ACHN (cell line): ENCODE measurements around the gene NCEH1.
"Not testable (repeated sequence)": the region's sequence is repeated elsewhere in the genome, so short reads cannot be mapped to it uniquely, and the experiment has no call there.

ENCODE experiments used
- DNase-seq: peaks from one replicate; pipeline ENCODE4 v3.0.0-alpha.2; 2015
- in situ Hi-C: cut with HindIII; loops from 2 replicates; pipeline ENCODE4 v1.10.0; 2017; ENCODE audit warnings: low sequenced_read_pairs, low pct_ligation_motif_present, low pct_unique_long_range_greater_than_20kb

Gene NCEH1

GRCh38 chr3:172688588-172688987, 22.3 kb downstream of the NCEH1 start:
- in situ Hi-C loops: no loop called here
- DNase-seq: no peak

- DNase-seq: no peak
- in situ Hi-C loops: no loop called here
These were observed 23.4 kb downstream of the NCEH1 start for GRCh38 chr3:172687501-172687900.

- in situ Hi-C loops: no loop called here
- no peak for DNase-seq
These were observed 25.3 kb downstream of the NCEH1 start for GRCh38 chr3:172685331-172686214.

GRCh38 chr3:172680684-172681083, 30.2 kb downstream of the NCEH1 start:
- no peak for DNase-seq
- in situ Hi-C loops: no loop called here

- DNase-seq: no peak
- in situ Hi-C loops: no loop called here
These were observed 31.3 kb downstream of the NCEH1 start for GRCh38 chr3:172679599-172679998.

GRCh38 chr3:172678068-172678467, 32.8 kb downstream of the NCEH1 start:
- in situ Hi-C loops: no loop called here
- DNase-seq: no peak

- DNase-seq: no peak
These were observed 34.5 kb downstream of the NCEH1 start for GRCh38 chr3:172676196-172676922.

GRCh38 chr3:172675441-172676193, 35.2 kb downstream of the NCEH1 start:
- in situ Hi-C loops: no loop called here
- DNase-seq: peak; percentile 67

More at GRCh38 chr3:172676196-172676922, 34.5 kb downstream of the NCEH1 start:
- in situ Hi-C loops: no loop called here

- in situ Hi-C loops: no loop called here
These were observed 37.6 kb downstream of the NCEH1 start for GRCh38 chr3:172673210-172673679.

GRCh38 chr3:172669021-172669420, 41.8 kb downstream of the NCEH1 start:
- no peak for DNase-seq
- in situ Hi-C loops: no loop called here

More at GRCh38 chr3:172673210-172673679, 37.6 kb downstream of the NCEH1 start:
- peak; percentile 74 for DNase-seq

- in situ Hi-C loops: no loop called here
- peak; percentile 84 for DNase-seq
These were observed 43.8 kb downstream of the NCEH1 start for GRCh38 chr3:172666873-172667694.

- DNase-seq: no peak
These were observed 44.5 kb downstream of the NCEH1 start for GRCh38 chr3:172666181-172666872.

GRCh38 chr3:172665510-172665909, 45.4 kb downstream of the NCEH1 start:
- in situ Hi-C loops: not testable (repeated sequence)

More at GRCh38 chr3:172666181-172666872, 44.5 kb downstream of the NCEH1 start:
- in situ Hi-C loops: no loop called here

GRCh38 chr3:172660421-172660820, 50.4 kb downstream of the NCEH1 start:
- in situ Hi-C loops: not testable (repeated sequence)

More at GRCh38 chr3:172665510-172665909, 45.4 kb downstream of the NCEH1 start:
- DNase-seq: not testable (repeated sequence)

GRCh38 chr3:172659246-172660002, 51.4 kb downstream of the NCEH1 start:
- DNase-seq: peak; percentile 61
- in situ Hi-C loops: no loop called here

More at GRCh38 chr3:172660421-172660820, 50.4 kb downstream of the NCEH1 start:
- not testable (repeated sequence) for DNase-seq

GRCh38 chr3:172658344-172659245, 52.3 kb downstream of the NCEH1 start:
- in situ Hi-C loops: no loop called here
- peak; percentile 98 for DNase-seq
